Measurements from ENCODE around the gene SLC16A12. TPM values are rescaled to one million over a fixed set of nuclear protein-coding genes. Genes with fewer than 3 reads are reported as not detected.
"Not testable (repeated sequence)": the region's sequence is repeated elsewhere in the genome, so short reads cannot be mapped to it uniquely, and the experiment has no call there.

The SLC16A12 gene
- total RNA-seq, 2 donors from 2014 or later = 0.51 to 0.57 TPM

DNA sequence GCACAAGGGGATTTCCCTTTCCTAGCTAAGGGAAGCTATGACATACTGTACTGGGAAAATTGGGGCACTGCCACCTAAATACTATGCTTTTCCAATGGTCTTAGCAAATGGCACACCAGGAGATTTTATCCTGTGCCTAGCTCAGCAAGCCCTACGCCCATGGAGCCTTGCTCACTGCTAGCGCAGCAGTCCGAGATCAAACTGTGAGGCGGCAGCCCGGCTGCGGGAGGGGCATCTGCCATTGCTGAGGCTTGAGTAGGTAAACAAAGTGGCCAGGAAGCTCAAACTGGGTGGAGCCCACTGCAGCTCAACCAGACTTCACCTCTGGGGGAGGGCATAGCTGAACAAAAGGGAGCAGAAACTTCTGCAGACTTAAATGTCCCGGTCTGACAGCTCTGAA lies 90.6 kb downstream of the SLC16A12 start:
- DNase-seq (ENCODE audit: low spot score); intact Hi-C loops (cut with DNase I): not testable (repeated sequence)

DNA sequence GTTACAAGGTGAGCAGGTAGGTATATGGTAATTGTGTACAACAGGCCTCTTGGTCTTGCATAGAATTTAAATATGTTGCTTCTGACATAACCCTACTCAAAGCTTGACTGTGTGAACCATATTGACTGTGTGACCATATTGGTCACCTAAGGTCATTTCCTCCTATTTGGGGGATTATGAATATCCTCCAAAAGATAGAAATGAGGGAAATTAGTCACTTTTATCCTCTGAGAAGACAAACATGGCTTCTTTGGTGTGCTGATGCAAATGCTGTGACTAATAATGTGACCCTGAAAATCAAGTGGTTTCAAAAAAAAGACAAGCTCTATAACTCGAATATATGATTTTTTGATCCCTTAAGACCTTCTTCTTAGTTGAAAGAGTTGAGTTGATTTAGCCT lies 93.1 kb downstream of the SLC16A12 start:
- DNase-seq (ENCODE audit: low spot score) = no peak
- intact Hi-C loops (cut with DNase I) = no loop called here

DNA sequence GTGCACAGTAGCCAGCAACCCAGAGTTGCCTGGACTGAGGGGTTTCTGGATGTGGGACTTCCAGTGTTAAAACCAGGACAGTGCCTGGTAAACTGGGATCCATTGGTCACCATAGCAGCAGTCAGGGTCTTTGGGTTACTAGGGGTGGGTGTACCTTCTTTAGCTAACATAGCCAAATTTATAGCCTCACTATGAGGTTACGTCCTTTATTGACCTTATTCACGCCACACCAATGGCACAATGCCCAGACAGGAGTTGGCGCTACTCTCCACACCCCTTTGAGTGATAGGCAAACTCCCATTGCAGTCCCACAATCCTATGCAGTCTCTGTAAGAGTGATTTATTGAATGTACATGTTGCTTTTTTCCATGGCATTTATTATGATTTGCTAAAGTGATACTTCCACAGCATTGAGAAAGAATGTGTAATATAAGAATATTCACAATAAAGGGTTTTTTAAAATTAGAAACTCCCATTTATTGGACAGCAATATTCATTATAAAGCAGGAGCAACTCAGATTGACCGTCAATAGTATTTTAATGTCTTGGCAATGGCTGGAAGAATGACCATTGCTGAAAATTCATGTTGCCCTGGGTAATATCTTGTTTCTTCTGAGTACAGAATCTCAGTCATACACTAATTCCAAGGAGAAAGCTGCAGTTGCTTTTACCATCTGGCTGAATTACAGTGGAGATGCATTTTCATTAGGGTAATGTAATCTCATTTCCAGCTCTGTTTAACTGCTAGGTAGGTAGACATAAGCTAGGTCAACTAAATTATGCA lies 95.0 kb downstream of the SLC16A12 start:
- intact Hi-C loops (cut with DNase I) = no loop called here
- no peak for DNase-seq (ENCODE audit: low spot score)

DNA sequence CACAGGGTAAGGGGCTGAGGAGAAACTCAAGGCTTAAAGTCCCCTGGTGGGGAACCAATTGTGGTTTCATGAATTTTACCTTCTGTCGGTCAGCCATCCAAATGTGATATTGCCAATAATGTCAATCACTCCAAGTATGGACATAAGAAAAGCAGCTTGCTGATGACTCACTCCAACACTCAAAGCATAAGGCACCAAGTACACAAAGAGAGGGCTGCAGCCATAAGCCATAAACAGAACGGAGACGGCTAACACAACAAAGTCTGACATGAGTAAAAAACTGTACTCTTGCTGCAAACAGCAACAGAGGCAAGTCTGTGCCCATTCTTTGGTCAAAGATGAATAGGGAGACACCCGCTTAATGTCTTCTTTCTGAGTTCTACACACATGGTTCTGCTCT lies 96.9 kb downstream of the SLC16A12 start:
- intact Hi-C loops (cut with DNase I) = no loop called here
- no peak for DNase-seq (ENCODE audit: low spot score)

DNA sequence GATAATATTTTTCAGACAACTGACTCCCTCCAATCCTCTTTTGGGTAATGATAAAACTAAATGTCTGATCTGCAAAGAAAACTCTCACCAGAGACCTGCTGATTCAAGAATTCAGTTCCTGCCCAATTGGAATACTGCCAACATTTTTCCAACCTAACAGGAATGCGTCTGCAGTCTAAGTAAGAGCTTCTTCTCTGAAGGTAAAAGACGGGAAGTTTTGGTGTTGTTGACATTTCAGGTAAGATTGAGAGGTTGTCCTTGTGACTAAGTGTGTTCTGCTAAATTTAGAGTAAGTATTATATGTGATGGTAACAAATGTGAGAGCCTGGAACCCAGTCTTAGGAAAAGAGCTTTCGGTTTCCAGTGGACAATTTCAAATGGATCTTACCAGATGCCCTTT lies 103.4 kb downstream of the SLC16A12 start:
- intact Hi-C loops (cut with DNase I) = no loop called here
- no peak for DNase-seq (ENCODE audit: low spot score)

DNA sequence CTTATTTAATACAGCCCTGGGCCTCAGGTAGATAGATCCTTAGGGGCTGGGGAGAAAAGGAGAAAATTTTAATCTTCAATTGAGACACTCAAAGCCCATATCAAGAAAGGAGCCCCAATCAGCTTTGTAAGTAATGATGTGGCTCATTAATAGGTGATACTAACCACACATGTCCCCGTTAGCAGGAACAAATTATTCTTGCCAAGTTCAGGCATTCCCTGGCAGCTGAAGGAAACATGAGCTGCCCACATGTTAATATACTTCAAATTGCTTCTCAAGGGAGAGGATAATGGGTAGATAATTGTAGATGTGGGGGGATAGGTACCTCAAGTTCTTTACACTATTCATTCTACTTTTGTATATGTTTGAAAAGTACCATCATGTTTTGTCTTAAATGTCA lies 106.5 kb downstream of the SLC16A12 start:
- intact Hi-C loops (cut with DNase I) = loop anchor here in 1 of 2 donors (5.0 kb wide), 1 partner anchor 133 kb away; no protein-coding TSS in a partner anchor
- no peak for DNase-seq (ENCODE audit: low spot score)

DNA sequence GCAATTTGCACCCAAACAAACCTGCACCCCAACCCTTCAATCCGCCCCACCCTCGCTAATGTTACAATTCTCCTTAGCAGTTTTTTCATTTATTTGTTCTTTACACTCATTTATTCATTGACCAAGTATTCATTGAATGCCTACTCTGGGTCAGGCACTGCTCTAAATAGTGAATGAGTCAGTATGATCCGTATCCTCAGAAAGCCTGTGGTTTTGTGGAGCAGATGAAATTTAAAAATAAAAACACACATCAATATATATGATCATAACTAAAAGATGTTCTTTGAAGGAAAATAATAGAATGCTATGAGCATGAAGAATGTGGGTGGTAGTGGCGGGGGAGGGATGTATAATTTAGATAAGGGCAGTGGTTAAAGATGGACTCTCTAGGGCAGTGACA lies 107.8 kb downstream of the SLC16A12 start:
- intact Hi-C loops (cut with DNase I) = loop anchor here (2.0 to 5.0 kb wide), 2 partner anchors 135 to 137 kb away; no protein-coding TSS in a partner anchor
- no peak for DNase-seq (ENCODE audit: low spot score)

DNA sequence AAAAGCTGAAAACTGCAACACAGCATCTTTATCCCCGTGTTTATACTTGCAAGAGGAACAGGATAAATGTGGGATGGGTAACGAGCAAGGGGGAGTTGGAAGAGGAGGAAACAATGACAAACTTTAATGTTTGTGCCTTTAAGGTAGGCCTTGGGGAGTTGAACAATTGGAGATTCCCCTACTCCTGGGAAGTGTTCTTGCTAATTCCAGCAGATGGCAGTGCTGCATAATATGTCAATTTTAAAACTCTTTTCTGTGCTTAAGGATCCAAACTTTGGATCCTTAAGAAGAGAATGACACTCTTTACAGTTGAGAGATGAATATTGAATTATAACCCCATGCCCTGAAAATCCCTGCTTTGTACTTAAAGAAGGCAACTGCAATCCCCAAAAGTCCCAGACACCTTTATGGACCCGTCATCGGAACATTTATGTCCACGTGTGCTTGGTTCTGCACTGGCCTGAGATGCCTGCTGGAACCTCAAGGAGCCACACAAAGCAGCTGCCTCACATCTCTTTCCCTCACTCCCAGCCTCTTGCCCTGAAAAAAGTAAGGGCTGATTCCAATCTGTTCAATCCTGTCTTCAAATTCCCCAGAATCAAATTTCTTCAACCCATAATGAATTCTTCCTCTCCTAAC lies 109.0 kb downstream of the SLC16A12 start:
- intact Hi-C loops (cut with DNase I) = loop anchor here (2.0 to 5.0 kb wide), 2 partner anchors 136 to 138 kb away; no protein-coding TSS in a partner anchor
- no peak for DNase-seq (ENCODE audit: low spot score)

DNA sequence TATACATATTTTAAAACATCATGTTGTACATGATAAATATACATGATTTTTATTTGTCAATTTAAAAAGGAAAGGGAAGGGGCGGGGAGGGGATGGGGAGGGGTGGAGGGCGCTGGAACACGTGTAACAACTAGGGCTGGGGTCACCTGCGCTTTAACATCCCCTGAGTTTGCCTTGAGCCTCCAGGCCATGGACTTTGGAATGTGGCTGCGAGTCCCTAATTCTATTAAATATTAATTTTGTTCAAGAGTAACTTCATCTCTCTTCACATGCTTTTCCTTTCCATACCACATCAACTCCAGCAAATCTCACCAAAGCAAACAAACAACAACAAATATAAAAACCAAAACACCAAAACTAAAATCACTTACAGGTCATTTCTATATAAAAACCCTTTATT lies 110.4 kb downstream of the SLC16A12 start:
- intact Hi-C loops (cut with DNase I) = loop anchor here in 1 of 2 donors (5.0 kb wide), 1 partner anchor 137 kb away; no protein-coding TSS in a partner anchor

DNA sequence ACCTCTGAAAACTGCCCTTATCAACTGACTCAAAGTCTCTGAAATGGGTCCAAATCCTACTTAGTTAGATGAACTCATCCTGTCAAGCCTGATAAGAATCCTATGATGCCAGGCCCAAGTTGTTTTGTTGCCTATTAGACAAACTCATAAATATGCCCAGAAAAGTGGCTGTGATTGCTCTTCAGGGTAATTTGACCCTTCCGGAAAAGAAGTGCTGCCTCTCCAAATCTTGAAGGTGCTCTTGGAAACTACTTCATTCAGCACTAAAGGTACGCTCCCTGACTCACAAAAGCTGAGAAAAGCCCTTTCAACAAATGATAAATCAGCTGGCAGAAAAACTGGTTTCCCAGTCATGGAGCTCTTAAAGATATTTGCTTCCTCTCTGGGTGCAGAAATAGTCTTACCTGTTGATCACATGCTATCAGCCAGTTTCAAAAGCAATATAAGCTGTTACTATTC lies 114.3 kb downstream of the SLC16A12 start:
- intact Hi-C loops (cut with DNase I) = no loop called here
- no peak for DNase-seq (ENCODE audit: low spot score)

More for the DNA sequence above, 110.4 kb downstream of the SLC16A12 start:
- no peak for DNase-seq (ENCODE audit: low spot score)

DNA sequence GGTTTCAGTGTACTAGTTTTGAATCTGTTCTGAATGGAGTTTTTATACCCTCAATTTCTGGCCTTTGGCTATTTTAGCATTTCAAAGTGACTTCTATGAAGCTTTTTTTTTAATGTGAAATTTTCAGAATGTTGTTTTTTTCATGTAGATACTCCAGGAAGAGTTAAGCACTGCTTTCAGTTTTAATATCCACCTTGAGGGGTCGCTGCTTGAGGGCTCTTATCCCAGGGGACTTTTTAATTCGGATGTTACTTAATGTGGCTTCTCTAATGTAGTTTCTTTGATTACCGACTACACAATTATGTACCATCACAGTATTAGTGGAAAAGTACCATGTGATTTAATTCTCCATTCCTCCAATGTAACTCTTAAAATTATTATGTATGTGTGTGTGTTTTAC lies 115.8 kb downstream of the SLC16A12 start:
- intact Hi-C loops (cut with DNase I) = no loop called here
- DNase-seq (ENCODE audit: low spot score) = no peak

DNA sequence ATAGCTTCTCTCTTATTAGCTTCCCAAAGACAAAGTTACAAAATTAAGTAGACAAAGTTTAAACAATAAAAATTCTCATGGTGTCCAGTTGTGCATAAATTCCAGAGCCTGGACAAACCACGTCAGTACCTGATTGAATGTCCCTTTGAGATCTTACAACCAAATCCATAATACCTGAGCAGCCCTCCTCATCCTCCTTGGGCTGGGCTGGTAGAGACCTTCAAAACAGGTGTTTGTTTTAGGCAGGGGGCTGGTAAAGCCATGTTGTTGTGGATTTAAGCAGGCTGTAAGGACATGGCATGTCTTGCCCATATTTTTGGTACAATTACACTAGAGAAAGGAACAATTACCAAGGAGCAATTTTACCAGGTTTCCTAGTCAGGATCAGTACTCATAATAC lies 118.9 kb downstream of the SLC16A12 start:
- intact Hi-C loops (cut with DNase I) = no loop called here
- DNase-seq (ENCODE audit: low spot score) = no peak

DNA sequence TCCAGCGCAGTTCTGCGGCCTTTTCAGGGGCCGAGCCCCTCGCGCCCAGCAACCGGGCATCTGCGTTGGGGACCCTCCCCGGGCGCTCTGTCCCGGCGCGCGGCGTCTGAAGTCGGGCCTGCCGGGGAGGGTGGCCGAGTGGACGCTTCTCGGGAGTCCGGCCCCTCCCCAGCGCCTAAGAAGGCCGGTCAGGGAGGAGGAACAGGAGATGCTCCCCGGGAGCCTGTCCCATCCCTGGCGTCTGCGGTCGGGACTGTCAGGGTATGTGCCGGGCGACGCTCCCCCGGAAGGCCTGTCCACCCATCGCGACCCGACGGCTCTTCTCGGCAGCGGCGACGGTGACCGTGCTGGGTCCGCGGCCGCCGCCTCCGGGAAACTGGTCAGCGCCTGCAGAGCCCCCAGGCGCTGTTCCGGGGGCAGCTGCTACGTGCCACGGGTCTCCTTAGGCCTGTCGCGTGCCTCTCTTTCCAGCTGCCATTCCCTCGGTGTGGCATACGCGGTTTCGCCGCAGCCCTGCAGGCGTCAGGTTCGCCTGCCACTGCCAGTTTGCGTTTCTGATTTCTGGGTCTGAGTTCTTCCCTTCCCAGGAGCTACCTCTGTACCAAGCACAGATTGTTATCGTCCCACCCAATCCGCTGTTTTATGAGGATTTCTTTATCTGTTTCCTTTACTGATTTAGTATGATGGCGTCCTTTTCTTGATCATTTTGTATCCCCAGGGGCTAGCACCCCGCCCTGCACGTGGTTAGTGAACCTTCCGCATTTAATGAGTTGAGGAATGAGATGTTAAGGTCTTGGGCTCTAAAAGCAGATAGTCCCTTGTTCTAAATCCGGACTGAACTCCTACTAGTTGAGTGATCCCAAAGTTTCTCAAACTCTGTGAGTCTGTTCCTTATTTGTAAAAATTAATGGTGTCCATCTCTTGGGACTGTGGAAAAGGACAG lies 120.2 kb downstream of the SLC16A12 start:
- DNase-seq (ENCODE audit: low spot score) = peak; percentile 82
- intact Hi-C loops (cut with DNase I) = no loop called here

DNA sequence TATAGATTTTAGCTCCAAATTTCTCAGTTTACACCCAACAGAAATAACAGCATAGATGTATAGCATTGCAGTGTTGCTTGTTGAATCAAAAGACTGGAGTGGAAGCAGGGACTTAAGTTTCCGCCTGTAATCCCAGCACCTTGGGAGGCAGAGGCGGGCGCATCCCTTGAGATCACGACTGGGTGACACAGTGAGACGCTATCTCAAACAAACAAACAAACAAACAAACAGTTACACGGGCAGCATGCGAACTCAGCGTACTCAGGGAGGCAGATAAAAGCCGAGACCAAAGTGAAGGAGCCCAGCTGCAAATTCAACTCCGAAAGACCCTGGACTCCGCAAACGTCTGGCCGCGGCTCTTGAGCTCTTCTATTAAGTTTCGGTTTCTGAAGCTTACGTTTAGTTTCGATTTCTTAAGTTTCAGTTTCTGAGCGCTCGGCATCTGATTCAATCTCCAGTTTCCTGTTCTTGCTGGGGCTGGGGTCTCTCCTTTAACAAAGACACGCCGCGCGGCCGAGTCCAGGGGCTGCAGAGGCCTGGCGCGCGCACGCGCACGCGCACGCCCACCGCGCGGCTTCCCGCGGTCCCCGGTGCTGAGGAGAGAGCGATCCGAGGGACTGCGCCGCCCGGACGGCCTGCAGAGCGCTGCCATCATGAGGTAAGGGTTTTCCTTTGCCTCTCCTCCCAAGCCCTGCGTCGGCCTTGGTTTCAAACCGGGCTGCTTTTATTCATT lies 121.1 kb downstream of the SLC16A12 start, which contains the start of gene IFIT5:
Gene IFIT5 (plus strand): TSS at position 423 of the 733 bp plus-strand sequence. CDS start 231 bp downstream, at position 654.
- intact Hi-C loops (cut with DNase I) = no loop called here
- DNase-seq (ENCODE audit: low spot score) = peak; percentile 90

DNA sequence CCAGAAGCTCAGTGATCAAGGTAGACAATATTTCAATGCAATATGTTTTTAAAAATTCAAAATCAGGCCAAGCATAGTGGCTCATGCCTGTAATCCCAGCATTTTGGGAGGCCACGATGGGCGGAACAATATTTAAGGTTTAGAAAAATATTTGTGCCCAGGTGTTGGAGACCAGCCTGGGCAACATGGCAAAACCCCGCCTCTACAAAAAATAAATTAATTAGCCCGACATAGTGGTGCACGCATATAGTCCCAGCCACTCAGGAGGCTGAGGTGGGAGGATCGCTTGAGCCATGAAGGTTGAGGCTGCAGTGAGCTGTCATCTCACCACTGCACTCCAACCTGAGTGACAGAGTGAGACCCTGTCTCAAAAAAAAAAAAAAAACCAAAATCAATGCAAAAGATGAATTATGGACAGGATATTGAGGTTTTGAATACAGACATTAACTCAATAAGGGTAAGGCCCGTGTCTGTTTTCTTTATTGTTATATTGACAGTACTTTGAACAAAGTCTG lies 121.9 kb downstream of the SLC16A12 start:
- no peak for DNase-seq (ENCODE audit: low spot score)
- intact Hi-C loops (cut with DNase I) = no loop called here

DNA sequence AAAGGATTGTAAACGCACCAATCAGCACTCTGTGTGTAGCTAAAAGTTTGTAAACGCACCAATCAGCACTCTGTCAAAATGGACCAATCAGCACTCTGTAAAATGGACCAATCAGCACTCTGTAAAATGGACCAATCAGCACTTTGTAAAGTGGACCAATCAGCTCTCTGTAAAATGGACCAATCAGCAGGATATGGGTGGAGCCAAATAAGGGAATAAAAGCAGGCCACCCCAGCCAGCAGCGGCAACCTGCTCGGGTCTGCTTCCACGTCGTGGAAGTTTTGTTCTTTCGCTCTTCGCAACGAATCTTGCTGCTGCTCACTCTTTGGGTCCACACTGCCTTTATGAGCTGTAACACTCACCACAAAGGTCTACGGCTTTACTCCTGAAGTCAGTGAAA lies 123.1 kb downstream of the SLC16A12 start:
- DNase-seq (ENCODE audit: low spot score); intact Hi-C loops (cut with DNase I): not testable (repeated sequence)

DNA sequence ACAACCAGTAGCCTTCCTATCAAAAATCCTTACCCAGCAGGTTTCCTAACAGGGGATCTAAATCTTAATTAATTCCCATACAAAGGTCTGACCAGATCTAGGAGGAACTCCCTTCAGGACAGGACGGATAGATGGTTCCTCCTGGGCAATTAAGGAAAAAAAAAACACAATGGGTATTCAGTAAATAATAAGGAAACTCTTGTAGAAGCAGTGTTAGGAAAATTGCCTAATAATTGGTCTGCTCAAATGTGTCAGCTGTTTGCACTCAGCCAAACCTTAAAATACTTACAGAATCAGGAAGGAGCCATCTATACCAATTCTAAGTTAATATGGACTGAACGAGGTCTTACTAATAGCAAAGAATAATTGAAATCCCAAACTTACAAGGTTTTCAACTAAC lies 124.3 kb downstream of the SLC16A12 start:
- intact Hi-C loops (cut with DNase I); DNase-seq (ENCODE audit: low spot score): not testable (repeated sequence)

DNA sequence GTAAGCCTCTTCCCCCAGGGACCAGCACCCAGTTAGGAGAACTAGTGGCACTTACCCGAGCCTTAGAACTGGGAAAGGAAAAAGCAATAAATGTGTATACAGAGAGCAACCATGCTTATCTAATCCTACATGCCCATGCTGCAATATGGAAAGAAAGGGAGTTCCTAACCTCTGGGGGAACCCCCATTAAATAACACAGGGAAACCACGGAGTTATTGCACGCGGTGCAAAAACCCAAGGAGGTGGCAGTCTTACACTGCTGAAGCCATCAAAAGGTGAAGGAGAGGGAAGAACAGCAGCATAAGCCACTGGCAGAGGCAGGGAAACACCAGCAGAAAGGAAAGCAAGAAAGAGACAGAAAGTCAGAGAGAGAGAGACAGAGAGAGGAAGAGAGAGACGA lies 124.8 kb downstream of the SLC16A12 start:
- intact Hi-C loops (cut with DNase I); DNase-seq (ENCODE audit: low spot score): not testable (repeated sequence)
